ENCODE results near the gene NLK. TPM values are rescaled to one million over a fixed set of nuclear protein-coding genes. Genes with fewer than 3 reads are reported as not detected.

NLK gene
- total and polyA plus RNA-seq, 2 of the 4 experiments (the other 2 are of a cell fraction): 15.3 to 23.3 TPM

- H2AK9ac ChIP-seq (replicated peaks; ENCODE audit: low read depth, low read length, poor library complexity): no peak overlapping the region
- H2AK5ac ChIP-seq (ENCODE audit: low read depth, low read length): no peak overlapping the region
- peaks cover 11 to 19% of the 10 kb centered on the region in 2 experiments for H3K79me1 ChIP-seq (ENCODE audit: low read depth in 1 of 2, low read length in 2 of 2)
- TF ChIP-seq RCOR1 (IDR thresholded peaks at IDR 0.05; ENCODE audit: insufficient replicate concordance, low read length): no peak
- TF ChIP-seq BHLHE40 (IDR thresholded peaks at IDR 0.05; ENCODE audit: low read depth, low read length): no peak
- no peak for TF ChIP-seq MAZ (IDR thresholded peaks at IDR 0.05; ENCODE audit: borderline replicate concordance, low read depth, low read length)
- TF ChIP-seq CHD1 (IDR thresholded peaks at IDR 0.05; ENCODE audit: low read depth, low read length): no peak
- TF ChIP-seq FOS (IDR thresholded peaks at IDR 0.05; ENCODE audit: low read depth, low read length): no peak
- no peak for TF ChIP-seq MXI1 (IDR thresholded peaks at IDR 0.05; ENCODE audit: borderline replicate concordance, low read depth, low read length)
- no peak for TF ChIP-seq MAFK (IDR thresholded peaks at IDR 0.05; ENCODE audit: low read depth, low read length)
- POLR2A ChIA-PET (ENCODE audit: unreplicated experiment): no interaction called here
- peaks cover 14% of the 10 kb centered on the region for H3K36me3 ChIP-seq (ENCODE audit: control insufficient read depth, insufficient read depth, low read length)
- H4K20me1 ChIP-seq (ENCODE audit: insufficient read depth, low read length): no peaks in the 10 kb centered on the region
- no peak overlapping the region for H2BK5ac ChIP-seq (ENCODE audit: low read depth, low read length, poor library complexity, severe bottlenecking)
- DNase-seq: no peak
- no peak overlapping the region for H3K4me2 ChIP-seq (ENCODE audit: low read depth, low read length)
- no peak overlapping the region for H3K4me3 ChIP-seq (ENCODE audit: insufficient read depth, low read depth, low read length)
- peaks cover 2% of the 10 kb centered on the region; the same call in 1 of the 2 replicates for H3K4me1 ChIP-seq (ENCODE audit: control insufficient read depth, insufficient read depth, low read length)
- H3K27ac ChIP-seq (ENCODE audit: insufficient read depth, low read length): no peak overlapping the region
- no peaks in the 10 kb centered on the region for H3K27me3 ChIP-seq (ENCODE audit: control insufficient read depth, insufficient read depth, low read length)
- H3K14ac ChIP-seq (replicated peaks; ENCODE audit: low read depth, low read length): no peak overlapping the region
- peaks cover 3% of the 10 kb centered on the region; the same call in 1 of the 2 replicates for H3K9me1 ChIP-seq (ENCODE audit: insufficient read depth, low read length)
- H3K9ac ChIP-seq (ENCODE audit: low read depth, low read length): no peak overlapping the region
- H3K23ac ChIP-seq (ENCODE audit: low read depth, low read length): no peak overlapping the region
- no peak for ATAC-seq (ENCODE audit: low read depth)
- intact Hi-C loops (cut with micrococcal nuclease): loop anchor here (5.0 kb wide), 1 partner anchor 140 kb away; the partner anchor contains the start of gene NLK
- in situ Hi-C loops (cut with MboI; ENCODE audit: low sequenced_read_pairs): no loop called here
- H2BK15ac ChIP-seq (ENCODE audit: low read depth, low read length): no peak overlapping the region
- no peak overlapping the region for H4K5ac ChIP-seq (ENCODE audit: low read depth, low read length)
- H3K9me3 ChIP-seq (ENCODE audit: control insufficient read depth, insufficient read depth, low read length): peaks cover 2% of the 10 kb centered on the region; the same call in 1 of the 2 replicates
- no peak overlapping the region for H2BK20ac ChIP-seq (ENCODE audit: low read depth, low read length)
- no peak overlapping the region for H2BK120ac ChIP-seq (ENCODE audit: low read depth, low read length)
- H3K4ac ChIP-seq (ENCODE audit: low read depth, low read length): no peak overlapping the region
- BruUV-seq (replicated peaks): no TSS peak
- H2AFZ ChIP-seq (replicated peaks; ENCODE audit: low read length, poor library complexity): no peak overlapping the region
- WGBS, 2 experiments (ENCODE audit: extremely low coverage in 2 of 2, insufficient read length in 1 of 2): no CpG with 5 or more reads among the region's 1 CpG
- CTCF ChIA-PET: no interaction called here
- no peak overlapping the region for H3K18ac ChIP-seq (ENCODE audit: low read depth, low read length)
- H4K91ac ChIP-seq (ENCODE audit: insufficient read depth, low read depth, low read length): no peak overlapping the region
- dilution Hi-C loops (cut with HindIII; ENCODE audit: low sequenced_read_pairs, unreplicated experiment): no loop called here
- H3K56ac ChIP-seq (ENCODE audit: extremely low read depth, insufficient read depth, low read length): no peak overlapping the region
- 0 out of 4 replicates have a peak overlapping the region, but pooled peaks of 1 of the 2 experiments have one; percentile 2 for H4K8ac ChIP-seq (ENCODE audit: low read depth in 2 of 2, low read length in 2 of 2)
Measured at GRCh38 chr17:28182559-28182958, 140.1 kb downstream of the NLK start.

Data from IMR-90 (cell line).